Neural progenitor cell (in vitro differentiated cells): ENCODE data around the gene RPS3A.

Experiments used
- CTCF ChIP-seq: fragments of 200-600 bp; sonication (generic); IDR thresholded peaks from 2 replicates; pipeline ENCODE4 v1.5.1; 2017; ENCODE audit warnings: antibody characterized with exemption, mild to moderate bottlenecking
- EZH2 ChIP-seq: fragments of 200-600 bp; sonication (generic); IDR thresholded peaks from 2 replicates; pipeline ENCODE4 v1.6.1; 2017; ENCODE audit warnings: antibody characterized with exemption, mild to moderate bottlenecking, moderate library complexity
- EZH2phosphoT487 ChIP-seq: fragments of 200-600 bp; sonication (generic); IDR thresholded peaks from 2 replicates; pipeline ENCODE4 v1.6.1; 2017; ENCODE audit warnings: antibody characterized with exemption

GRCh38 chr4:151103758-151104157 is 4.3 kb downstream of the RPS3A start:
- TF ChIP-seq CTCF (no peak), EZH2phosphoT487 (no peak), EZH2 (no peak)
